ENCODE results near the gene PRIMA1.

PRIMA1 gene

GRCh38 chr14:93797071-93797470 is 8.8 kb upstream of the PRIMA1 start:
- DNase-seq (ENCODE audit: low spot score) = no peak
- no peak for FAIRE-seq

- no peak for FAIRE-seq
- no peak for DNase-seq (ENCODE audit: low spot score)
These were observed 6.5 kb upstream of the PRIMA1 start for GRCh38 chr14:93794756-93795155.

GRCh38 chr14:93793555-93794324 is 5.5 kb upstream of the PRIMA1 start:
- DNase-seq (ENCODE audit: low spot score) = no peak

GRCh38 chr14:93792391-93792790 is 4.1 kb upstream of the PRIMA1 start:
- no peak for FAIRE-seq
- no peak for DNase-seq (ENCODE audit: low spot score)

More at GRCh38 chr14:93793555-93794324, 5.5 kb upstream of the PRIMA1 start:
- no peak for FAIRE-seq

- no peak for DNase-seq (ENCODE audit: low spot score)
- no peak for FAIRE-seq
These were observed 2.7 kb upstream of the PRIMA1 start for GRCh38 chr14:93790966-93791365.

- FAIRE-seq (no peak), DNase-seq (ENCODE audit: low spot score) (no peak)
These were observed 1.2 kb upstream of the PRIMA1 start for GRCh38 chr14:93789228-93790130.

- DNase-seq (ENCODE audit: low spot score) (no peak), FAIRE-seq (no peak)
These were observed 400 bp upstream of the PRIMA1 start for GRCh38 chr14:93788543-93789227.

GRCh38 chr14:93787465-93788292 is 606 bp downstream of the PRIMA1 start:
- no peak for FAIRE-seq
- DNase-seq (ENCODE audit: low spot score) = no peak

GRCh38 chr14:93785423-93785822 is 2.9 kb downstream of the PRIMA1 start:
- FAIRE-seq = no peak

GRCh38 chr14:93784878-93785277 is 3.4 kb downstream of the PRIMA1 start:
- DNase-seq (ENCODE audit: low spot score) (no peak), FAIRE-seq (no peak)

More at GRCh38 chr14:93785423-93785822, 2.9 kb downstream of the PRIMA1 start:
- DNase-seq (ENCODE audit: low spot score) = no peak

- DNase-seq (ENCODE audit: low spot score) (no peak), FAIRE-seq (no peak)
These were observed 7.4 kb downstream of the PRIMA1 start for GRCh38 chr14:93780813-93781400.

GRCh38 chr14:93778856-93779629 is 9.2 kb downstream of the PRIMA1 start:
- DNase-seq (ENCODE audit: low spot score) (no peak), FAIRE-seq (no peak)

GRCh38 chr14:93778453-93778852 is 9.8 kb downstream of the PRIMA1 start:
- DNase-seq (ENCODE audit: low spot score) (no peak), FAIRE-seq (no peak)

- FAIRE-seq = no peak
- no peak for DNase-seq (ENCODE audit: low spot score)
These were observed 12.5 kb downstream of the PRIMA1 start for GRCh38 chr14:93775744-93776143.

GRCh38 chr14:93775158-93775557 is 13.1 kb downstream of the PRIMA1 start:
- DNase-seq (ENCODE audit: low spot score) = no peak
- no peak for FAIRE-seq

GRCh38 chr14:93772263-93772662 is 16.0 kb downstream of the PRIMA1 start:
- no peak for FAIRE-seq
- no peak for DNase-seq (ENCODE audit: low spot score)

- DNase-seq (ENCODE audit: low spot score) (no peak), FAIRE-seq (no peak)
These were observed 22.3 kb downstream of the PRIMA1 start for GRCh38 chr14:93765970-93766369.

GRCh38 chr14:93765155-93765554 is 23.1 kb downstream of the PRIMA1 start:
- FAIRE-seq = no peak
- DNase-seq (ENCODE audit: low spot score) = no peak

GRCh38 chr14:93764211-93764659 is 24.1 kb downstream of the PRIMA1 start:
- FAIRE-seq (no peak), DNase-seq (ENCODE audit: low spot score) (no peak)
